HG02623 (cell line): ENCODE data around the gene LIX1.

Experiments
- ATAC-seq: cut with Tn5 transposase; IDR thresholded peaks from one replicate; pipeline ENCODE4 v1.9.1; 2021; ENCODE audit warnings: moderate library complexity; ENCODE audit not compliant: unreplicated experiment

Gene LIX1

DNA sequence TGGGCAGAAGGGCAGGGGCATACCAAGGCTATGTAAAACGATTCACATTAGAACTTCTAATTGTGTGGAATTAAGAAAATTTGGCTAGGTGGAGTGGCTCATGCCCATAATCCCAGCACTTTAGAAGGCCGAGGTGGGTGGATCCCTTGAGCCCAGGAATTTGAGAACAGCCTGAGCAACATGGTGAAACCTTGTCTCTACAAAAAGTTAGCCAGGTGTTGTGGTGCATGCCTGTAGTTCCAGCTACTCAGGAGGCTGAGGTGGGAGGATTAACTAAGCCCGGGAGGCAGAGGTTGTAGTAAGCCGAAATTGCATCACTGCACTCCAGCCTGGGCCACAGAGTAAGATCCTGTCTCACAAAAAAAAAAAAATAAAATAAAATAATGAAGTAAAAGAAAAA, 65.2 kb downstream of the LIX1 start:
- no peak for ATAC-seq

DNA sequence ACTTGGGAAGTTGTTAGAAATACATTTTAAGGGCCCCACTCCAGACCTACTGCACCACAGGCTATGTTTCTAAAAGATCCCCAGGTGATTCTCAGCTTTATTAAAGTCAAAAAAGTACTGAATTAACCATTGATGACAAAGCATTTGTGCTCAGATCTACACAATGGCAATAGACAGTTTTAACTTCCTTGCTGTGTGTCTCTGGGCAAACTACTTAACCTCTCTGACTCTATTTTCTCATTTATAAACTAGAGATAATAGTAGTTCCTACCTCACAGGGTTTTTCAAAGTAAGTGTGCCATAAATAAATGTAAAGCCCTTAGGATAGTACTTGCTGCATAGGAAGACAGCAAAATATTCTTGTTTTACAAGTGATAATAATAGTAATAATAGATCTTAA, 66.3 kb downstream of the LIX1 start:
- no peak for ATAC-seq

DNA sequence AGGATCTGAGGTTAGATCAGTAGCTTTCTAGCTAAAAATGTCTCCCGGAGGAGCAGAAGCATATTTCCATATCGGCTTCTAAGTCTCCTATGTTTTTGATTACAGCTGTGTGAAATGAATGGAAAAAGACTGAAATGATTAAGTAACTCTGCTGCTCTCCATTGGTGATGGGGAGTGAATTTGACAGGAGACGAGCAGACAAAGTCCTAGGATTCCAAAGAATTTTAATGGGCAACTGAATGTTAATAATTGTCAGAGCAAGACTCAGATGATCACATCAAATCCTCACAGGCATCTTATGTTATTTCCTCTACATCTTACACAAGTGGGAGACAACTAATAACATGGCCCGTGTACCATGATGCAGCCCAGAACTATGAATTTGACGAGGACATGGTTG, 66.8 kb downstream of the LIX1 start:
- no peak for ATAC-seq

DNA sequence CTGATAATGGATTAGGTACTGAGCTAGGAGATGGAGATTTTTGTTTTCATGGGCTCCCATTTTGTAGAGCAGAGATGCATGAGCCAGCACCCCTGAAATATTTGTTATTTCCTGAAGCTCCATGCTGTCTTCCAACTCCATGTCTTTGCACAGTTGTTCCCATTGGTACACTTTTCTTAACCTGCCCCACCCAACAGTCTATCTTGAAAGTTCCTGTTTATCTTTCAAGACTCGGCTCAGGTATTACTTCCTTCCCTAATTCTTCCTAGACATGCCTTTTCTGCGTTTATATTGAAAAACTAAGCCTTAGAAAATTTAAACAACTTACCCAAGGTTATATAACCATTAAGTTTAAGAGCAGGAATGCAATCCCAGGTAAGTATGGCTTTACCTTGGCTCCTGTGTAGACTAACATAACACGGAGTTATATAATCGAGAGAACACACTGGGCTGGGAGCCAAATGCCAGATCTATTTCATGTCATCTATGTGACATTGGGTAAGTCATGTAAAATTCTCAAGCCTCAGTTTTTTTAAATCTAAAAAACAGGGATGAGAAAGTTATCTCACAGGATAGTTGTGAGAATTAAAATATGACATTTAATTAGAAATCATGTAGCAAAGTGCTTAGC, 67.4 kb downstream of the LIX1 start:
- no peak for ATAC-seq

DNA sequence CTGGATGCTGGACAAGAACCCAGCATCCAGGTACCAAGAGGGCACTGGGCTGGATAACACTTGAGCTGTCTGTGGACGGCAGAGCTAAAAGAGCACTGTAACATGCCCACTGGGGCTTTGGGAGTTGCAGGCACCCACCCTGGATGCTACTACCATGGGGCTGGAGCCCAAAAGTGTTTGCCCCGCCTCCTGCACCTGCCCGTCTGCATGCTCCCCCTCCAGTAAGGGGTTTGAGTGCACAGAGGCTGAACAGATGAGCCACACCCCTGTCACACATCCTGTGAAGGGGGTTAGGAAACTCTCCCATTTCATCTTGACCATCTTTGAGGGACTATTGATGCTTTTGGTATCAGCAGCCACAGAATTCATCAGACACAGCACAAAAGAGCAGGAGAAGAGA, 69.0 kb downstream of the LIX1 start:
- no peak for ATAC-seq

DNA sequence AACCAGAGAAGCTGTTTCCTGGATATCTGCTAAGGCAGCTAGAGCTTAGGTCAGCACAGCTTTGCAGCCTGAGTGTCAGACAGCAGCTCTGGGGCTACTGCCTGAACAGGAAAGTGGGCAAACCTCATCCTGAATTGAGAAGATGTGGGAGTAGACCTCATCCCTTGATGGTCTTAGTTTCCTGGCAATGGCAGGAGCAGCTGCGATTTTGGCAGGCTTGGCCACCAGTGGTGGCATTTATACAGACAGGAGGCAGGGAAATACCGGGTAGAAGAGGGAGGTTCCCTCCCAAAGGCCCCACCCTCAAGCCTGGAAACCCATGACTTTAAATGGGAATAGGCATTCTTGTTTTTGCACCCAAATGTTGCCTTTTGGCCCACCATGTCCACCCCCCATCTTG, 69.7 kb downstream of the LIX1 start:
- ATAC-seq: no peak

DNA sequence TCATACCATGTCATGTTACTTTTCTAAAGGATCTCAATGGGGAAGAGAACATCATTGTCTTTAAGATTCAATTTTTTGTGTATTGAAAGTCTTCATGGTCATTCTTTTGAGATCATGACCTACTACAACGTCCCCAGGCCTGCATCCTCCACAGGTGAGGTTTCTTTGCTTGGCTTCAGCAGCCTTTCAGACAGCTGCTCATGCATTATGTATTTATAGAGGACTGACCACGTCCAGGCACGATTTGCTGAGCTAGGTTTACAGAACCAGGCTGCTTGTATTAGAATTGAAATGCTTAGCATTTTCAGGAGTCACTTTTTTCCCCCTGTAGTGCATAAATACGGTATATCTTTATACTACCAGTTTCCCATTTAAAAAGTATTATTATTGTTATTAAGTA, 70.4 kb downstream of the LIX1 start:
- ATAC-seq: no peak

DNA sequence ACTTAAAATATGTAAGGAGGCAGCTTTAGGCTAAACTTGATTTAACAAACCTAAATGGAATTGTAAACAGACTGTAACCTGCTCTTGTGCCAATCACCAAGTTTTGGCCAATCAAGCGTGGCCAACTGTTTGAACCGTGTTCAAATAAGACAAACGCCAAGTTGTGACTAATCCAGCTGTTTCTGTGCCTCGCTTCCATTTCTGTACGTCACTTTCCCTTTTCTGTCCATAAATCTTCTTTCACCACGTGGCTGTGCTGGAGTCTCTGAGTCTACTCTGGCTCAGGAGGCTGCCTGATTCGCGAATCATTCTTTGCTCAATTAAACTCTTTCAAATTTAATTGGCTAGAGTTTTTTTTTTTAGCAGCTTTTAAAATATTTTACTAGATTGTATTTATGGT, 71.3 kb downstream of the LIX1 start:
- ATAC-seq: no peak

DNA sequence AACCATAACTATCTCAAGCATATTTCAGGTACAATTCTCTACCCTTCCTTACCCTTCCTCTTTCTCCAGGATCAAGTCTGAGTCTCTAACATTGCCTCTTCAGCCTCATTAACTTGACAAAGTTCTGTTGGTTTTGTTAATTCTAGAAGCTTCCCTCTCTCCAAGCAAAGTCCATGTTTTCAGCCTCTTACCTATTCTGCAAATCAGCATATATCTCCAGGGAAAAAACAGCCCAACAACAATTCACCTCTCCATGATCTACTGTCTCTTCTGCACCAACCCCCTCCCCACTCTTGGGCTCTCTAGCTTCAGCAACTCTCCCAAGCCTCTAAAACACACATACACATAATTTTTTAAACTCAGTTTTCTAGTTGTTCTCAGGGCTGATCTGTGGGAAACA, 72.2 kb downstream of the LIX1 start:
- no peak for ATAC-seq

DNA sequence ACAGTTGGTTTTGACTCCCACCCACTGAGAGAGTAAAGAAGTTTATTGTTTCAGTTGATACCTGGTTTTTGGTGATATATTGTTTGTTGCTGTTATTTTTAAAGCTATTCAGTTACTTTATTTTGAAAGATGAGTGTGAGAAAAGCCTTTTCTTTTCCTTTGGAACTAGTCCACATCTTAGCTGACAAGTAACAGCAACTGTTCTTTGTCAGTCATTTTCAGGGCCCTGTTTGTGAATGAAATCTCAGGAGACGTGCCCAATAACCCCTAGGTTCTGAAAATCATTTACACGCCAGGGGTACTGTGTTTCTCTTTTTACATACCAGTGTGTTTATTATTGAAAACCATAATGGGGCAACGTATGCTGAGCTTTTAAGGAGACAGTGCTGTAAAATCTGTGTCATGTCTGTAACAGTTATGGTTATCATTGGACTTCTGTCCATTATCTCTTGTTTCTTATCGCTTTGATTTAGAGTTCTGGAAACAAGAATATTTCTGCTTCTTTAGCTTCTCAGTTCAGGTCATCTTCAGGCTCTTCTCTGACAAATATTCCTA, 75.0 kb downstream of the LIX1 start:
- ATAC-seq: no peak

DNA sequence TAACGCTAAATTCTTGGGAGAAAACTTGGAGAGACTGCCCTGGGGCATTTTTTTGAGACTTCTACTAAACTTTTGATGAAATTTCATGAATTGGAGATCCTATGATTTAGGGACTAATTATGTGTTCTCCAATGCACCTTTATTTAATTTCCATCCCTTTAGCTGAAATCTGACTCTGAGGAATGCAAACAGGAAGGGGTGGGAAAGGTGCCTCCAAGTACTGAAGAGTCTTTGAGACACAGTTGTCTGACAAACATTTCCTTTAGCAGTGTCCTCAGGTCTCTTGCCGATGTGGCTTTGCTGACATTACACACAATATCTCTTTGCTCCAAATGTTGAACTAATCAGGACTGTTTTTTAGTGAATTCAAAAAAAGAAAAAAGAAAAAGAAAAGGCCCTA, 76.9 kb downstream of the LIX1 start:
- no peak for ATAC-seq

DNA sequence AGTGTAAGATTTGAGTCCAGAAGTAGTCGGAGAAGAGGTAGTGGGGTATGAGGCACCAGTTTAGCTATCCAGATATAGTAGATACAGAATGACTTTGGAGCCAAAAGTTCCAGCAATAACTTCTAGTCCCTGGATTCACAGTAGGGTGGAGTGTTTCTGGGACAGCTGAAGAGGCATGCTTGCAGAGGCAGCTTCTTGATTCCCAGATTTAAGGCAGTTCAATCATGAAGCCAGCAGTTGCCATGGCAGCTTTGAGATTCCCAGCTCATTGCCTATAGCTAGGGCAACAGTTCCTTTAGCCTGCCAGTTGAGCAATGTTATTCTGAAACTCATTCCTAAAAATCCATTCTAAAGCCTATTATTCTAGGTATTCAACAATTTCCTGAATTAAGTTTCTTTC, 79.2 kb downstream of the LIX1 start:
- no peak for ATAC-seq

DNA sequence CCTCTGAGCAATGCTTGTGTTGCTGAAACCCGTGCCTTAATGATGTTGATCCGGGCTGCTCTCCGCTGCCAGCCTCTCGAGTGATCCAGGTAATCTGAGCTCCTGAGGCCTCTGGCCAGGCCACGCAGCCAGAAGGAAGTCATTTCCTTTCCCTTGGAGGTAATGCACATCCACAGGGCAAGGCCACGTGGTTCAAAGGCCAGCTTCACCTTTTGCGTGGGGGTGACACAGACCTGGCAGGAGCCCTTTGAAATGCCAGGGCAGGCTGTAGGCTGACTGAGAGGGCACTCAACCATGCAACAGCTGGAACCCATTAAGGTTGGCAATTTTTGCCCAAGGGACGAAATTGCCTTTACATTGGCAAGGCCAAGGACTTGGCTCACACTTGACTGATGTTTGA, 80.4 kb downstream of the LIX1 start:
- ATAC-seq: no peak

DNA sequence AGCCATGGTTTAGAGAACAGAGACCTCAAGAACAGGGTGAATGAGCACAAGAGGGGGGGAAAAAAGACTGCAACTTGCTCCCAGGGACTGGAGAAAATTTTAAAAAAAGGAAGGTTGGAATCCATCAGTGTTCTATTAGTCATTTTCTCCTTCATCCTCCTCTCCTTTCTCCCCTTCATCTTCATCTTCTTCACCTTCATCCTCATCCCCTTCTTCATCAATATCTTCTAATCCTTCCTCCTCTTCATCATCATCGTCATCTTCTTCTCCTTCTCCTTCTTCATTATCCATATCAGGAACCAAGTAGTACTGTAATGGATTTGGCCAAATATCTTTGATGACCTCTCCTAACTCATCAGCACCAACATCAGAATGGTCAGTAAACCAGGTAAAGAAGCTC, 86.1 kb downstream of the LIX1 start:
- ATAC-seq: no peak

DNA sequence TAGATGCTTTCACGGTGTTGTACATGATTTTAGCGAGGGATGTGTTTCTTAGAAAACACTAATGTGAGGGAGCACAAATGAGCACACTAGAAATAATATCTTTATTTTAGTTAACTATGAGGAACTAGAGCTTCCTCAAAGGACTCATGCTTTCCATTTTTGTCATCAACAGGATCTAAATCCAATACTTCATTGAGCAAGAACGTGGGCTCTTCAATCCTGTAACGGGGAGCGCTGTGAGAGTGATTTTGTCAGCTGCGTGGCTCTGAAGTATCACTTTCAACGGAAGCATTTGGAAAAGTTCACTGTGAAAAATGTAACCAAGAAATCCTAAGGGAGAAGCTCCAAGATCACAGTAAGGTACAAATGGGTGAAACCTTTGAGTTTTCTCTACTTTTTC, 93.2 kb downstream of the LIX1 start:
- ATAC-seq: no peak

DNA sequence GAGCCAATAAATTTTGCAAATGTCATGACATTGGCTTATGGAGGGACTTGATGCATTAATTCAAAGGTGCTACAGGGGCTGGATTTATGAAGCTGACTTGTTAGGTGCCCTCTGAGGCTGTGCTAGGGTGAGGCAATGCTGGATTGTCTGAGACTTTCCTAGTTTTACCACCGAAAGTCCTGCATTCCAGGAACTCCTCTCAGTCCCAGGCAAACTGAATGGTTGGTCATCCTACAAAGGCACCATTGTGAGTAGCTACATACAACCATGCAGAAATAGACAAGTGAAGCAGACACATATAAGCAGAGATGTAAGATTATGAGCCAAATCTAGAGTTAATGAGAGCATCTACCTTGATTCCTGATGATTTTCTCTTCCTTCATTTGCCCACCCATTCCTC, 95.3 kb downstream of the LIX1 start:
- no peak for ATAC-seq

DNA sequence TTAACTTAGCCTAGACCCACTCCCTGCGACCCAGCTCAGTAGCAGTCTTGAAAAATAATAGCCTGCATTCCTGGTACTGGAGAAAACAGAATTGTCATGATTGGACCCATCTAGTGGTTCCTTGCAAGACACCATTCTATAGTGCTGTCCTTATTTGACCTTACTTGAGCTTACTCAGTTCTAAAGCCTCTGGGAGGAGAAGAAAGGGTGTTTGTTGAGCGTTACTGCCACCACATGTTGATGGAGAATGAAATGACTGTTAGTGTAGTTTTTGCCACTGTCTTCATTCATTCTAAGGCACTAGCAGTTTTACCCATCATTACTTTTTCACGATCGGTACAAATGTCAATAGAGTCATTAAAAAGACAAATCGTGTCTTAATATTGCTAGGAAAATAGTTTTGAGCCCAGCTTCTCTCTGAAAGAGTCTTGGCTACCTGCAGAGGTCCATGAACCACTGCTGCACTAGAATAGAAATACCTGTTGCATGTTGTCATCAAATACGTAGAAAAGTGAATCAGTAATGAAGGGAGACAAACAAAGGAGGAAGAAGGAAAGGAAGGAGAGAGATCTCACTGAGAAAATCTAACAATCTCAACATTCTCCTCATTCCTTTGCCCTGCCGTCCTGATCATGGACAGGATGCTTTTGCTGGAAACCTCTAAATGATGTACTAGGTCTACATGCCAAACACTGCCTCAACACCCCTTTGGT, 96.0 kb downstream of the LIX1 start:
- ATAC-seq: no peak

DNA sequence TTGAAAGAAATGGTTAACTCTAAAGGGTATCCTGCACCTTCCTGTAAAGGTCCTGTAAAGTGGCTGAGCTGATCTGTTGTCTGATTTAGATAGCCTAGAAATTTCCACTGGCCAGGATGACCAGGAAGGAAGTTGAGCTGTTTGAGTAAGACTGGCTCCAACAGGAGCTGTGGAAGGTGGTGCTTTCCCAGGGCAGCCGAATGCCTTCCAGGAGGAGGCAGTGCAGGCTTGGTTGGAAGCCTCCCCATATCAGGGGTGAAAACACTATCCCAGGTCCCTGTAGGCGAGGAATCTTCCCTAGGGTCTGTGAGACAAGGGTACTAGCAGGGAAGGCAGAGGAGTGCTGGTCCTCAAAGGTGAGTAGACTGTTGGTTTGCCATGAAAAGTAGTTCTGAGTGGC, 98.4 kb downstream of the LIX1 start:
- no peak for ATAC-seq

DNA sequence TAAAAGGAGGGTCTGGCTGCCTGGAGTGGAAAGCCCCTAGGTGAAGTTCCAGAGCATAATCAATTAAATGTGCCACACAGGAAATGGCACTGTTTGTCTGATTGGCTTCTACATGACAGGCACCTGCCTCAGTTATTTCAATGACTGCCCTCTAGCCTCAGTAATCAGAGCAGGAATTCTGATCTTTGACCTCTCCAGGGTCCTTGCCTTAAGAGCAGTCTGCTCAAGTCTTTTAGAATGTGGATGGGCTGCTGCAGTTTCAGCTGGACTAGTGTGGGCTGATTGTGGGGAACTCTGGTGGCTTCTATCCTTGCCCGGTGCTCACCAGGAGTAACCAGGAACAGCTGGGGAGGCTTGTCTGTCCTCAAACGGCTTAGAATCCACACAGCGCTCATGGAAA, 98.9 kb downstream of the LIX1 start:
- ATAC-seq: no peak

DNA sequence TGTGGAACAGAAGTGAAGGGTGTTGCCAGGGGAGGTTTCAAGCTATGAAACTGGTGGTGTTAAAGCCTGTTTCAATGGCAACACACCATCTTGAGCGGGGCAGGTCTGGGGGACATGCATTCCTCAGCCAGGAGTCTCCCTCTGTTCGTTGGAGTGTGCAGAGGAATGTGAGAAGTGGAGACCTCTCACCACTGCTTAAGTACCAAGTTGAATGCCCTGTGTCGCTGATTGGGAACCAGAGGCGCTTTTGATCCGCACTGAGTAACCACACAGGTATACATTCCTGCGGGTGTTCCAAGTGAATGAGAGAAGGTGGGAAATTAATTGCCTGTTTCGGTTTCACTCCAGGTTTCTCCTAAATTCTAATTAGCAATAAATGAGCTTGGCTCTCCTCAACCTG, 99.4 kb downstream of the LIX1 start:
- ATAC-seq: no peak
